T-helper 2 cell treated with Interferon-gamma antibody and Interleukin-4, amounts not matched to agents 5 μg/mL and 100 μg/mL, for 36 hours (primary cell): ENCODE results near the gene SNRPD1.
"Not testable (repeated sequence)": the region's sequence is repeated elsewhere in the genome, so short reads cannot be mapped to it uniquely, and the experiment has no call there.

Source experiments
- DNase-seq: peaks from one replicate; pipeline ENCODE4 v3.0.0; 2021; ENCODE audit warnings: low spot score
- H3K27ac Mint-ChIP-seq: one replicate; pipeline ENCODE4 v1.8.0; 2021; ENCODE audit warnings: mild to moderate bottlenecking, mixed read lengths
- H3K27me3 Mint-ChIP-seq: one replicate; pipeline ENCODE4 v1.8.0; 2021; ENCODE audit warnings: low read depth, mixed read lengths
- H3K36me3 Mint-ChIP-seq: one replicate; pipeline ENCODE4 v1.8.0; 2021; ENCODE audit warnings: low read depth, mixed read lengths
- H3K4me1 Mint-ChIP-seq: one replicate; pipeline ENCODE4 v1.8.0; 2021; ENCODE audit warnings: low read depth, mixed read lengths
- H3K4me3 Mint-ChIP-seq: one replicate; pipeline ENCODE4 v1.8.0; 2022; ENCODE audit warnings: mild to moderate bottlenecking, moderate library complexity, mixed read lengths
- H3K9me3 Mint-ChIP-seq: one replicate; pipeline ENCODE4 v1.8.0; 2021; ENCODE audit warnings: mixed read lengths

The SNRPD1 gene

DNA sequence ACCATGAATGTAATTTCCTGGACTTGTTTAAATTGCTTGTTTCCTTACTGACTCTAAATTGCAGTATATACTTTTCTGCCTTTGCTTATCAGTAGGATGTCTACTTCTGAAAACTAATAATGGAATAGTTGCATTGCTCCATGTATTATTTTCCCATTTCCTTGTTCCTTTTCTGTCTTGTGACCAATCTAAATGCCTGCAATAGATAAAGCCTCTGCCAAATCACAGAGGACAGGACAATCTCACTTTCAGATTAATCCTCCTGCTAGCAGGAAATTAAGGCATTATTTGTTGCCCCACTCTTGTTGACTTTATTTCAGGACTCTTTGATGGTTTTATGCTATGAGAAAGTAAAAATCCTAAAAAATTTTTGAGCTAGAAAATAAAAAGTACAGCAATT lies 6.9 kb upstream of the SNRPD1 start:
- Mint-ChIP-seq H3K4me1 (peaks cover 3% of the 10 kb centered on the region), H3K27ac (no peak overlapping the region), H3K4me3 (no peak overlapping the region), H3K9me3 (no peaks in the 10 kb centered on the region), H3K36me3 (no peaks in the 10 kb centered on the region), H3K27me3 (no peaks in the 10 kb centered on the region)
- no peak for DNase-seq

DNA sequence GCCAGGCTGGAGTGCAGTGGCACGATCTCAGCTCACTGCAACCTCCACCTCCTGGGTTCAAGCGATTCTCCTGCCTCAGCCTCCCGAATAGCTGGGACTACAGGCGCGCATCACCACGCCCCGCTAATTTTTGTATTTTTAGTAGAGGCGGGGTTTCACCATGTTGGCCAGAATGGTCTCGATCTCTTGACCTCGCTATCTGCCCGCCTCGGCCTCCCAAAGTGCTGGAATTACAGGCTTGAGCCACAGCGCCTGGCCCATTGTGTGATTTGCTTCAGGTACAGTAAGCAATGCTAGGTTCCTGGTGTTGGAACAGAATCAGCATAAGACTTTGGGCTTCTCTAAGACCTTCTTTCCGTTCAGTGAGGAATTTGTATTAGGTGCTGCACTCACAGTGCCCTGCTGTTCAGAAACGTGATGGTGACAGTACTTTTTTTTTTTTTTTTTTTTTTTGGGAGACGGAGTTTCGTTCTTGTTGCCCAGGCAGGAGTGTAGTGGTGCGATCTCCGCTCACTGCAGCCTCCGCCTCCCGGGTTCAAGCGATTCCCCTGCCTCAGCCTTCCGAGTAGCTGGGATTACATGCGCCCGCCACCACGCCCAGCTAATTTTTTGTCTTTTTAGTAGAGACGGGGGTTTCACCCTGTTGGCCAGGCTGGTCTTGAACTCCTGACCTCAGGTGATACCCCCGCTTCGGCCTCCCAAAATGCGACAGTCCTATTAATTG lies 551 bp upstream of the SNRPD1 start:
- peaks cover 14% of the 10 kb centered on the region for H3K4me1 Mint-ChIP-seq
- peak overlapping the region; percentile 99 for H3K4me3 Mint-ChIP-seq
- H3K27ac Mint-ChIP-seq = peak overlapping the region; percentile 100
- peaks cover 25% of the 10 kb centered on the region for H3K36me3 Mint-ChIP-seq
- not testable (repeated sequence) for H3K9me3 Mint-ChIP-seq, DNase-seq, H3K27me3 Mint-ChIP-seq

DNA sequence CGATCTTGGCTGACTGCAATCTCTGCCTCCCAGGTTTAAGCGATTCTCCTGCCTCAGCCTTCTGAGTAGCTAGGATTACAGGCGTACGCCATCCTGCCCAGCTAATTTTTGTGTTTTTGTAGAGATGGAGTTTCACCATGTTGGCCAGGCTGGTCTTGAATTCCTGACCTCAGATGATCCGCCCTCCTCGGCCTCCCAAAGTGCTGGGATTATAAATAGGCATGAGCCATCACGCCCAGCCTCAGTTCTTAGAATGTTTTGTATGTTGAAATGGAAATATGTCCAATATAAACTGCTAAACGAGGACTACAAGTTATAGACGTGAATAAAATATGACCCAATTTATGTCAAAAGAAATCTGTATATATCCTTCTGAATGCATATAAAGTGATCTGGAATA lies 9.5 kb downstream of the SNRPD1 start:
- DNase-seq, H3K27ac Mint-ChIP-seq, H3K4me3 Mint-ChIP-seq, H3K9me3 Mint-ChIP-seq, H3K27me3 Mint-ChIP-seq: not testable (repeated sequence)
- Mint-ChIP-seq H3K4me1 (peaks cover 12% of the 10 kb centered on the region), H3K36me3 (peaks cover 52% of the 10 kb centered on the region)

DNA sequence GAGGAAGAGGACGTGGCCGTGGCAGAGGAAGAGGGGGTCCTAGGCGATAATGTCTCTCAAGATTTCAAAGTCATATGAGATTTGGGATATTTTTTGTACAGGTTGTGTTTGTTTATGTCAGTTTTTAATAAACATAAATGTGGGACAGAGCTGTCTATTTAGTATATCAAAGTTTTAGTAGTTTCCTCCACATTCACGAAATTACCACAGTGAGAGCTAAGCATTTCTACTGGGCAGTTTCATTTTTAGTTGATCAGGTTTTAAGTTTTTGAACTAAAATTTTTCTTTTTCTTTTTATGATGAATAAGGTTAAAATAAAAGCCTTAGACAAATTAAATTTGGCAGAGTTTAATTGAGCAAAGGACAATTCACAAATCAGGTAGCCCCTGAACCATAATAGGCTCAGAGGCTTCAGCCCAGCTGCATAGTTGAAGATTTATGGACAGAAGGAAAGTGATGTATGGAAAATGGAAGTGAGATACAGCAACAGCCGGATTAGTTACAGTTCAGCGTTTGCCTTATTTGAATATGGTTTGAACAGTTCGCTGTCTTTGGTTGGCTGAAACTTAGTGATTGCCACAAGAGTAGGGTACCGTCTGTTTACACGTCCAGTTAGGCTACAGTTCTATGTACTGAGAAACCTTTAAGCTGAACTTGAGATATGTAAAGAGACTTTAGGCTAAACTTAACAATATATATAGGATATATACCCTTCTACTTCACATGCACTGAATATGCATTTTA lies 17.1 kb downstream of the SNRPD1 start:
- H3K36me3 Mint-ChIP-seq = peaks cover 53% of the 10 kb centered on the region

DNA sequence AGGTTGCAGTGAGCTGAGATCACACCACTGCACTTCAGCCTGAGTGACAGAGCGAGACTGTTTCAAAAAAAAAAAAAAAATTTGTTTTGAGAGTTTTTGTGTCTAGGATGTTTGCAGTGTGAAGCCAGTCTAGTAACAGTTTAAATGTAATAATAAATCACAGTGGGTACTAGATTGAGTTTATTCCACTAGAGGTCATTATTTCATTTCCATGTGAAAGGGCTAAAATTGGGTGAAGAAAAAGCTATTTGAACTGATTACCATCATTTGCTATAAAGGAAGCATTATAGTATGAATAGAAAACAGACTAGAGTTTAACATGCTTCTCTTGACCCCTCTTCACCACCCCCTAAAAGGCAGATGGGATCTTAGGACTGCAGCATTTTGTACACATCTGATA lies 20.3 kb downstream of the SNRPD1 start:
- H3K9me3 Mint-ChIP-seq = no peaks in the 10 kb centered on the region
- H3K36me3 Mint-ChIP-seq = peaks cover 44% of the 10 kb centered on the region

More for the DNA sequence above, 17.1 kb downstream of the SNRPD1 start:
- DNase-seq = no peak
- Mint-ChIP-seq H3K27me3 (no peaks in the 10 kb centered on the region), H3K27ac (peak overlapping the region; percentile 61), H3K9me3 (no peaks in the 10 kb centered on the region), H3K4me3 (peak overlapping the region; percentile 1), H3K4me1 (peaks cover 13% of the 10 kb centered on the region)

GRCh38 chr18:21634588-21635199 lies 22.6 kb downstream of the SNRPD1 start:
- Mint-ChIP-seq H3K27ac (no peak overlapping the region), H3K4me1 (peaks cover 2% of the 10 kb centered on the region), H3K9me3 (no peaks in the 10 kb centered on the region), H3K4me3 (no peak overlapping the region), H3K27me3 (no peaks in the 10 kb centered on the region), H3K36me3 (peaks cover 31% of the 10 kb centered on the region)
- DNase-seq = no peak

More for the DNA sequence above, 20.3 kb downstream of the SNRPD1 start:
- Mint-ChIP-seq H3K4me1 (peaks cover 13% of the 10 kb centered on the region), H3K27ac (no peak overlapping the region), H3K27me3 (no peaks in the 10 kb centered on the region), H3K4me3 (no peak overlapping the region)
- DNase-seq = no peak

- peaks cover 25% of the 10 kb centered on the region for H3K36me3 Mint-ChIP-seq
- H3K4me1 Mint-ChIP-seq = peaks cover 2% of the 10 kb centered on the region
- H3K9me3 Mint-ChIP-seq = no peaks in the 10 kb centered on the region
- H3K27me3 Mint-ChIP-seq = no peaks in the 10 kb centered on the region
- no peak overlapping the region for H3K4me3 Mint-ChIP-seq
- H3K27ac Mint-ChIP-seq = no peak overlapping the region
- no peak for DNase-seq
These were observed 24.7 kb downstream of the SNRPD1 start for GRCh38 chr18:21636769-21637168.

DNA sequence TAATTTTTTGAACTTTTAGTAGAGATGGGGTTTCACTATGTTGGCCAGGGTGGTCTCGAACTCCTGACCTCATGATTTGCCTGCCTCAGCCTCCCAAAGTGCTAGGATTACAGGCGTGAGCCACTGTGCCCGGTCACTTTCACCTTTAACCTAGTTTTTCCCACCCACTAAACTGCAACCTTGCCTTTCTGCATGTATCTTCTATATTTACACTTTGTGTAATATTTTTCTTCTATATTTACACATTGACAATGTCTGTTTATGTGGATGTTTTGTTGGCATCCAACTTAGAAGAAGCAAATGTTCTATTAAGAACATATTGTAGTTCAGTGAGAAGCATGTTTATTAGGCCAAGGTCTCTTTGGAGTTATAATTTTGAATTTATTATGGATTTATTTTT lies 26.7 kb downstream of the SNRPD1 start:
- peaks cover 2% of the 10 kb centered on the region for H3K4me1 Mint-ChIP-seq
- H3K36me3 Mint-ChIP-seq = peaks cover 14% of the 10 kb centered on the region
- H3K27me3 Mint-ChIP-seq = no peaks in the 10 kb centered on the region
- DNase-seq = no peak
- H3K9me3 Mint-ChIP-seq = no peaks in the 10 kb centered on the region
- H3K4me3 Mint-ChIP-seq = no peak overlapping the region
- H3K27ac Mint-ChIP-seq = peak overlapping the region; percentile 31

- H3K9me3 Mint-ChIP-seq, H3K4me1 Mint-ChIP-seq, DNase-seq, H3K4me3 Mint-ChIP-seq, H3K27ac Mint-ChIP-seq, H3K27me3 Mint-ChIP-seq: not testable (repeated sequence)
- peaks cover 15% of the 10 kb centered on the region for H3K36me3 Mint-ChIP-seq
These were observed 28.3 kb downstream of the SNRPD1 start for GRCh38 chr18:21640375-21640774.

DNA sequence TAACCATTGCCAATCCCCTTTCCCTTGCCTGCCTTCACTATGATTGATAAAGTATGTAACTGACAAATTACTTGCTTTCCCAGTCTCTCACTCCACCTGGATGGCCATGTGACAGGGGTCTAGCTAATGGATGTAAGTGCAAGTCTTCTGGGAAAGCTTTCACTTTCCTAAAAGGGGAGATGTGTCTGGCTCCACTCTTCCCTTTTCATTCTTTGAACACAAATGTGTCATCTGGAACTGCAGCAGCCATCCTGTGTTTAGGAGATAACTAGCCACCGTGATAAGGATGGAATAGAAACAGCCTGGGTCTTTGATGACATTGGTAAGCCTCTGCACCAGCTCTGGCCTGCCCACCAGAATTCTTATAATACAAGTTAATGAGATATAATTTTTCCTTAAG lies 38.2 kb downstream of the SNRPD1 start:
- Mint-ChIP-seq H3K36me3 (peaks cover 24% of the 10 kb centered on the region), H3K4me3 (no peak overlapping the region), H3K27me3 (no peaks in the 10 kb centered on the region), H3K27ac (no peak overlapping the region), H3K9me3 (no peaks in the 10 kb centered on the region), H3K4me1 (no peaks in the 10 kb centered on the region)
- no peak for DNase-seq

- Mint-ChIP-seq H3K36me3 (peaks cover 31% of the 10 kb centered on the region), H3K4me1 (no peaks in the 10 kb centered on the region), H3K9me3 (no peaks in the 10 kb centered on the region), H3K27ac (no peak overlapping the region), H3K27me3 (no peaks in the 10 kb centered on the region), H3K4me3 (no peak overlapping the region)
- DNase-seq = no peak
These were observed 40.0 kb downstream of the SNRPD1 start for GRCh38 chr18:21652073-21652472.

DNA sequence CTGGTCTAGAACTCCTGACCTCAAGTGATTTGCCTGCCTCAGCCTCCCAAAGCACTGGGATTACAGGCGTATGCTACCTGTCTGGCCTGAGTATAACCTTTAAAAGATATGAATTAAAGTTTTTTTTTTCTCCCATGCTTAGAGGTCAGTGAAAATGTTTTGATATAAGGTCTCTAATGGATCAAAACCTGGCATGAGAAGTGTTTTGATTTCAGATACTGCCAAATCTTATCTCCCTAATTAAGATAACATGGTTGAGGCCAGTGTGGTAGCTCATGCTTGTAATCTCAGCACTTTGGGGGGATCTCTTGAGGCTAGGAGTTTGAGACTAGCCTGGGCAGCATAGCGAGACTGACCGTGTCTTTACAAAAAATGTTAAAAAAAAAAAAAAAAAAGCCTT lies 41.2 kb downstream of the SNRPD1 start:
- no peak overlapping the region for H3K4me3 Mint-ChIP-seq
- H3K27me3 Mint-ChIP-seq = no peaks in the 10 kb centered on the region
- DNase-seq = no peak
- H3K4me1 Mint-ChIP-seq = no peaks in the 10 kb centered on the region
- peaks cover 38% of the 10 kb centered on the region for H3K36me3 Mint-ChIP-seq
- no peaks in the 10 kb centered on the region for H3K9me3 Mint-ChIP-seq
- no peak overlapping the region for H3K27ac Mint-ChIP-seq

DNA sequence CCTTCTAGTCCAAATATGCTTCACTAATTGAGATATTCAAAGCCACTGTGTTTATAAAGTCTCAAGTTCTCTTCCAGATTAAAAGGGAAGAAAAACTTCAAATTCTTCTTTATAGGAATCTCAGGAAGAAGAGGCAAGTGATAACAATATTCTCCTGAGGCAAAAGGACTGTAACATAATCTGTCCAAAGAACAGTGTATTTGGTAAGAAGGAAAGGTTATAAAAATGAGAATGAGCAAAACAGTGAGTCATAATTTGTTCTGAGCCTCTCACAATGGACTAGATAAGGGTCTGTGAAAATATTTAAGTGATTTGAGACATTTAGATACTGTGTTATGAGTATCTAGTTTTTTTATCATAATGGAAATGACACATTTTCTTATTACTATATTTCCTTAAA lies 44.3 kb downstream of the SNRPD1 start:
- no peaks in the 10 kb centered on the region for H3K9me3 Mint-ChIP-seq
- peaks cover 32% of the 10 kb centered on the region for H3K36me3 Mint-ChIP-seq
- H3K4me3 Mint-ChIP-seq = no peak overlapping the region
- H3K27me3 Mint-ChIP-seq = no peaks in the 10 kb centered on the region
- no peaks in the 10 kb centered on the region for H3K4me1 Mint-ChIP-seq
- no peak overlapping the region for H3K27ac Mint-ChIP-seq
- no peak for DNase-seq

GRCh38 chr18:21660078-21660477 lies 48.0 kb downstream of the SNRPD1 start:
- H3K27me3 Mint-ChIP-seq = no peaks in the 10 kb centered on the region
- H3K4me1 Mint-ChIP-seq = no peaks in the 10 kb centered on the region
- peaks cover 27% of the 10 kb centered on the region for H3K36me3 Mint-ChIP-seq
- no peak for DNase-seq
- no peaks in the 10 kb centered on the region for H3K9me3 Mint-ChIP-seq
- no peak overlapping the region for H3K27ac Mint-ChIP-seq
- H3K4me3 Mint-ChIP-seq = no peak overlapping the region
